HUES48 (cell line): ENCODE results near the gene GPR108.

Experiments used
- H3K27ac ChIP-seq: one replicate; pipeline ENCODE4 v1.7.0; 2013; ENCODE audit warnings: low read depth, low read length, inconsistent platforms
- H3K27me3 ChIP-seq: 2 replicates; pipeline ENCODE4 v1.6.1; 2013; ENCODE audit warnings: mild to moderate bottlenecking, low read length; ENCODE audit not compliant: control insufficient read depth, insufficient read depth
- H3K36me3 ChIP-seq: 2 replicates; pipeline ENCODE4 v1.6.1; 2013; ENCODE audit warnings: low read length; ENCODE audit not compliant: control insufficient read depth, insufficient read depth
- H3K4me1 ChIP-seq: 2 replicates; pipeline ENCODE4 v1.6.1; 2013; ENCODE audit warnings: mild to moderate bottlenecking, low read length; ENCODE audit not compliant: control insufficient read depth, insufficient read depth
- H3K4me3 ChIP-seq: 2 replicates; pipeline ENCODE4 v1.5.1; 2013; ENCODE audit warnings: mild to moderate bottlenecking, low read depth, low read length
- H3K9ac ChIP-seq: 2 replicates; pipeline ENCODE4 v1.6.1; 2013; ENCODE audit warnings: mild to moderate bottlenecking, low read depth, low read length, moderate library complexity
- H3K9me3 ChIP-seq: 2 replicates; pipeline ENCODE4 v1.6.1; 2013; ENCODE audit warnings: low read length; ENCODE audit not compliant: control insufficient read depth, insufficient read depth

Gene GPR108

DNA sequence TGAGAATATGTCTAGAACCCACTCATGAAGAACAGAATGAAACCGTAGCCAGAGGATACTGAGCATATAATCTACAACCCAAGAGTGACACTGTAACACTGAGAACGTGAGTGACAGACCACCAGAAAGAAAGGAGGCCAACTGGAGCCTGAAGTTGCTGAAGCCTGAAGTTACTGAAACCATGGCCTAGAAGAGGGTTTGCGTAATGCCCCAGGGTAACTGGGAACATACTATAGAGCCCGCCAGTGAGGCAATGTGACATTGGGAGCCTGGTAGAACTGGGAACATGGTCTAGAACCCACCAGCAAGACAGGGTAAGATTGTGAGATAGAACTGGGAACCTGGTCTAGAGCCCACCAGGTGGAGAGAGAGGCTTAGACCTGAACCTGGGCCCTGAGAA is 51.9 kb downstream of the GPR108 start:
- Histone ChIP-seq H3K27me3 (no peaks in the 10 kb centered on the region), H3K4me3 (no peak overlapping the region), H3K4me1 (no peaks in the 10 kb centered on the region), H3K36me3 (no peaks in the 10 kb centered on the region), H3K9me3 (peaks cover 40% of the 10 kb centered on the region), H3K27ac (no peak overlapping the region), H3K9ac (no peak overlapping the region)

DNA sequence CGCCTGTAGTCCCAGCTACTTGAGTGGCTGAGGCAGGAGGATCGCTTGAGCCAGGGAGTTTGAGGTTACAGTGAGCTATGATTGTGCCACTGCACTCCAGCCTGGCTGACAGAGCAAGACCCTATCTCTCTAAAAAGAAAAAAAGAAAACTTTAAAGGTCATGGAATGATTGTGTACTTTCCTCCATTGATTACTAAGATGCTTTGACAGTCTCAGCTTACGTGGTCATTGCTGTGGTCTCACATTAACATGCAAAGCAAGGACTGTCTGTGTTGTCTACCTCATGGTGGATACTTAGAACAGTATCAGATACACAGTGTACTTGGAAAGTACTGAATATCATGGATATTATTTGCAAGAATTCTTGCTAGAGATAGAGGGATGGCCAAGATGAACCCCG is 53.4 kb downstream of the GPR108 start:
- no peak overlapping the region for H3K27ac ChIP-seq
- no peaks in the 10 kb centered on the region for H3K4me1 ChIP-seq
- no peaks in the 10 kb centered on the region for H3K27me3 ChIP-seq
- H3K36me3 ChIP-seq: no peaks in the 10 kb centered on the region
- H3K9ac ChIP-seq: no peak overlapping the region
- no peak overlapping the region for H3K4me3 ChIP-seq
- peaks cover 44% of the 10 kb centered on the region for H3K9me3 ChIP-seq

DNA sequence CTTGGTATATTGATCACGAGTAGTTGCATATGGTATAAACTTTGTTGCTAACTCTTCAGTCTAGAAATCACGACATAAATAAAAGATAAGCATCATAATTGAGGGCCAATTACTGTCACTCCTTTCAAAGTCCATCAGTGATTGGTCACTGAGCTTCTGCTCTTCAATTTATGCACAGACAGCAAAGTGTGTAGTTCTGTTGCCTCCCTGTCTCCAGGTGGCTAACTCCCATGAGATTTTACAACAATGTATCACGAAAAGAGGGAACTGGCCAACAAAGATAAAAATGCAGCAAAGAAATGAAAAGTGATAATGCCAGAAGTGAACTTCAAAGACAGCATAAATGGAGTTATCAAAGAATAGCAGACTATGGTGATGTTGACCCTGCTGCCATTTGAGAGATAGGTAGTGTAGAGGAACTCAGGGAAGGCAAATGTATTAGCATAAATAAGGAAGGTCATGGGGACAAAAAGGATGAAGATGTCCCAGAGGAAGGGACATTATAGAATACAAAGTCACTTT is 54.7 kb downstream of the GPR108 start:
- Histone ChIP-seq H3K9ac (no peak overlapping the region), H3K9me3 (peaks cover 46% of the 10 kb centered on the region), H3K36me3 (no peaks in the 10 kb centered on the region), H3K27me3 (no peaks in the 10 kb centered on the region), H3K27ac (no peak overlapping the region), H3K4me3 (no peak overlapping the region), H3K4me1 (no peaks in the 10 kb centered on the region)

DNA sequence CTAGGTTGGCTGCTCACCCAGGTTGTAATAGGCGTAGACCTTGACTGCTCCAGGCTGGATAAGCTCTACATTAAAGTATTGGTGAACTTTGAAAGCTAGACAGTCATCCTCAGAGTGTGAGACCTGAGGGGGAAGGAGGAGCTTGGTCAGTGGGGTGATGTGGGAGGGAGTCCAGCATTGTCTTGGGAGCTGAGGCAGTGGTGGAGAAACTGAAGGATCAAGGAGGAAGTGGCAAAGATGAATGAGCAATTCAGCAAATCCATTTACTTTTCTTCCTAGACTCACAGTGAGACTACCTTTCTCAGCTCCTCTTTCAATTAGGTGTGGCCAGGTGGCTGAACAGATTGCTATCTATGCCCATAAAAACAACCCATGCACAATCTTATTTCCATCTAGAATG is 57.2 kb downstream of the GPR108 start:
- Histone ChIP-seq H3K4me3 (no peak overlapping the region), H3K9me3 (peaks cover 46% of the 10 kb centered on the region), H3K36me3 (no peaks in the 10 kb centered on the region), H3K4me1 (peaks cover 2% of the 10 kb centered on the region; the same call in 1 of the 2 replicates), H3K9ac (no peak overlapping the region), H3K27me3 (no peaks in the 10 kb centered on the region), H3K27ac (no peak overlapping the region)
